ENCODE measurements around the gene SEC24A.

DNA sequence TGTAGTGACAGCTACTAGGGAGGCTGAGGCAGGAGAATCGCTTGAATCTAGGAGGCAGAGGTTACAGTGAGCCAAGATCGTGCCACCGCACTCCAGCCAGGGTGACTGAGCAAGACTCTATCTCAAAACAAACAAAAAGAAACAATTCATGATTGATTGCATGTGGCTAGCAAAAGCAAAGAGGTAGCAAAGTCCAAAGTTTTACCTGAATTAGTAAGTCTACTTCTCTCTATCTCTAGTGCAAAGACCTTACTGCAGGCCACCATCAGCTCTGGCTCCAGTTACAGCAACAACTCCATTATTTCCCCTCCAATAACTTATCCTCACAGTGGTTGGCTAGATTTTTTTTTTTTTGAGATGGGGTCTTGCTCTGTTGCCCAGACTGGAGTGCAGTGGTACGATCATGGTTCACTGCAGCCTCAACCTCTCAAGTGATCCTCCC lies 9.8 kb upstream of the SEC24A start:
- TF ChIP-seq, protein P1, sequence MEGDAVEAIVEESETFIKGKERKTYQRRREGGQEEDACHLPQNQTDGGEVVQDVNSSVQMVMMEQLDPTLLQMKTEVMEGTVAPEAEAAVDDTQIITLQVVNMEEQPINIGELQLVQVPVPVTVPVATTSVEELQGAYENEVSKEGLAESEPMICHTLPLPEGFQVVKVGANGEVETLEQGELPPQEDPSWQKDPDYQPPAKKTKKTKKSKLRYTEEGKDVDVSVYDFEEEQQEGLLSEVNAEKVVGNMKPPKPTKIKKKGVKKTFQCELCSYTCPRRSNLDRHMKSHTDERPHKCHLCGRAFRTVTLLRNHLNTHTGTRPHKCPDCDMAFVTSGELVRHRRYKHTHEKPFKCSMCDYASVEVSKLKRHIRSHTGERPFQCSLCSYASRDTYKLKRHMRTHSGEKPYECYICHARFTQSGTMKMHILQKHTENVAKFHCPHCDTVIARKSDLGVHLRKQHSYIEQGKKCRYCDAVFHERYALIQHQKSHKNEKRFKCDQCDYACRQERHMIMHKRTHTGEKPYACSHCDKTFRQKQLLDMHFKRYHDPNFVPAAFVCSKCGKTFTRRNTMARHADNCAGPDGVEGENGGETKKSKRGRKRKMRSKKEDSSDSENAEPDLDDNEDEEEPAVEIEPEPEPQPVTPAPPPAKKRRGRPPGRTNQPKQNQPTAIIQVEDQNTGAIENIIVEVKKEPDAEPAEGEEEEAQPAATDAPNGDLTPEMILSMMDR (IDR thresholded peaks at IDR 0.05; ENCODE audit: low read length), result no peak
- TF ChIP-seq EZH2 (optimal IDR thresholded peaks at IDR 0.05; ENCODE audit: low read depth, low read length) (no peak), EZH2phosphoT487 (IDR thresholded peaks at IDR 0.05; ENCODE audit: low read length) (no peak)

Measured in MM.1S (cell line).